Measurements from ENCODE around the gene LRRIQ1. TPM values are rescaled to one million over a fixed set of nuclear protein-coding genes. Genes with fewer than 3 reads are reported as not detected.

LRRIQ1 gene, protein sequence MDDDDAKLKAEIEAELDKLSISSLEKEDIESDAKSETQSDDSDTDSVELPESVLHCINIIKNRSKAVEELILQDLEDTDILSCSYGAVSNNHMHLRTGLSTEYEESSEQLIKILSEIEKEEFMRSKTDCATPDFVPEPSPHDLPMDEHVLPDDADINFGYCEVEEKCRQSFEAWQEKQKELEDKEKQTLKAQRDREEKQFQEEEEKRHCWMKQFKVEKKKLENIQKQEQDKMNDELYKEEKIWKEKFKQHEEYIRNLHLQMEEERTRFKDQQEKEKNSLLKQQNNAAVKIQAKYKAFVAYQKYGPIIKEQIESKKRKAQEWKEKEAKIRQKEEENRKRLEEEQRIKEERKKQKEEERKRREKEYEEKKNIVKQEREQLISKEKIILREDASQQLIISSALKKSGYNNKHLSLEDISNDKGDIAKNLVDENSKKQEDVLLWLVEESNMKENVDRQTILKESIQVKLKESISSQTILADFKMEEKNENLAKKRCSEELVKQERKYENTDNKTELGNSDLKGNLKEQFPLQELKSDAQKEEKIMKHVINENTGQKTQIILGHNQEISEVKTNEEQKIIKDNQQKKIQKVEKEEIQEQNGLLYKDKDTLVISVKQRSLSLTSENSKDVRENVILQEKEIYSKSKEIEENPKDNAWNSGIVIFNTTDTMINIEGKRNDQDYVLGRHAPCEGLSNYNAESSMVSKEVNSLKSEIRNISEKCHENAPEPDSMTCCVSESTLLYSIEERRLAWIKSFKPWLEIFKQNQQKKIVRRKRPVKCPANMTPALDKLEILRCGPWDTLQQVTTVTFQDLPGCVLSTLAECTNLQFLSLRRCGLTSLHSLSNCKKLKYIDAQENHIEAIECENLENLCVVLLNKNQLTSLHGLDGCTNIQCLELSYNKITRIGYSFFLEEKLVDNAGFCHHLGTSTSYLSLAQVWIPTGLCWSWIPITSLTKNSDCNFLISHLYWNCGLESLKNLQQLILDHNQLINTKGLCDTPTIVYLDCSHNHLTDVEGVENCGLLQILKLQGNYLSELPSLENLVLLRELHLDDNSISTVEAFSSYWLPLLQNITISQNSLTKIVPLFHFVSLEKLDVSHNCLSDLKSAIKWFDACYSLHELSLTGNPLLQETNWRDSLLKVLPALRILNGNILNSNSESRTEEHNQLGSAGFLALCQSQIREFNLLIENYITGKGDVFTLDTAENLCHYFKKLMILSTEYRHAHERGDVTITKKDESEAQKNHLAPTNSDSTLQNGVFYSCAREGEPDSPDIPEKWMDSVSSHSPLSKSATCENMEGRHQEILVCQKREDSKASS (N-terminal part only)
- total RNA-seq (ENCODE audit: low replicate concordance) = 1.5 and 2.7 TPM in 2 replicates

DNA sequence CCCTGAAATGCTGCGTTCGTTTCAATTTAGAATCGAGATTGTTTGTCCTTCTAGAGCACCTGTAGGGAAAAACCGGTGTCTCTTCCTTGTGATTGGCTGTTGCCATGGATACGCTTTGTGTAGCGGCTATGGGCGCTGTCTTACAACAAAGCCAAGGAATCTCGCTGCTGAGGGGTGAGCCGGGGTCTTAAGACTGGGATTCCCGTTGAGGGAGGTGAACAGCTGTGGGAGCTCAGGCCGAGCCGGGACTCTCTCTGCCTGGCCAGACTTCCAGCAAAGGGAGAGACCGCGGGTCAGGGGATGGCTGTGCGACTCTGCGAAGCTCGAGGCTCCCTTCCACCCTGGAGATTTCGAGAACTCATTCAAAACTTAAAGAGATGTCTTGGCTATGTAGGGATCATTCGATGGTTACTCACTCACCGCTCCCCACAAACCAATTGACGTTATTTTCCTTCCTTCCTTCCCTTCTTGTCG, at the start of gene LRRIQ1, which contains the start of gene TSPAN19:
Gene LRRIQ1, plus strand, starts transcription at position 118 of the 474 bp plus-strand sequence. CDS start 1,826 bp downstream, outside the sequence.
Gene TSPAN19, minus strand, starts transcription at position 44 of the 474 bp plus-strand sequence. CDS start 6,331 bp downstream, outside the sequence.
- DNase-seq (ENCODE audit: low read depth) = peak; percentile 89
- TF ChIP-seq, protein P1, sequence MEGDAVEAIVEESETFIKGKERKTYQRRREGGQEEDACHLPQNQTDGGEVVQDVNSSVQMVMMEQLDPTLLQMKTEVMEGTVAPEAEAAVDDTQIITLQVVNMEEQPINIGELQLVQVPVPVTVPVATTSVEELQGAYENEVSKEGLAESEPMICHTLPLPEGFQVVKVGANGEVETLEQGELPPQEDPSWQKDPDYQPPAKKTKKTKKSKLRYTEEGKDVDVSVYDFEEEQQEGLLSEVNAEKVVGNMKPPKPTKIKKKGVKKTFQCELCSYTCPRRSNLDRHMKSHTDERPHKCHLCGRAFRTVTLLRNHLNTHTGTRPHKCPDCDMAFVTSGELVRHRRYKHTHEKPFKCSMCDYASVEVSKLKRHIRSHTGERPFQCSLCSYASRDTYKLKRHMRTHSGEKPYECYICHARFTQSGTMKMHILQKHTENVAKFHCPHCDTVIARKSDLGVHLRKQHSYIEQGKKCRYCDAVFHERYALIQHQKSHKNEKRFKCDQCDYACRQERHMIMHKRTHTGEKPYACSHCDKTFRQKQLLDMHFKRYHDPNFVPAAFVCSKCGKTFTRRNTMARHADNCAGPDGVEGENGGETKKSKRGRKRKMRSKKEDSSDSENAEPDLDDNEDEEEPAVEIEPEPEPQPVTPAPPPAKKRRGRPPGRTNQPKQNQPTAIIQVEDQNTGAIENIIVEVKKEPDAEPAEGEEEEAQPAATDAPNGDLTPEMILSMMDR (IDR thresholded peaks at IDR 0.05; ENCODE audit: insufficient read depth, low read length) = no peak
- H3K4me3 ChIP-seq (ENCODE audit: low read depth, low read length) = peak within 1 kb of the TSS; percentile 84

DNA sequence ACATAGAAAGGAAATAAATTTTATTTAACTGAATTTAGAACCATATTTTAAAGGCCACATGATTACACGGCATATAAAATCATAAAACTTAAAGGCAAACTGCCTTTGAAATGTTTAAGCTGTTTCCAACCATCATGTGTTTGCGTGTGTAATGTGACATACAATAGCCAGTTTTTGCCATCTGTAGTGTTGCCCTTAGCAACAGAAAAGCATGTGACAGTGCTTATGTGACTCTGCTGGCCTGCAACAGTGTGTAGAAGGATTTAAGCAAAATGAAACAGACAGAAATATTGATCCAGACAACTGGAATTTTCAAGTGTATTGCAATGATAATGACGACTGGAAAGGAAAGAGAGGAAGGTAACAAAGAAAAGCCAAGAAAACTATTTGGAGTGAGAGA, 49.6 kb upstream of the LRRIQ1 start:
- TF ChIP-seq, protein P1 (IDR thresholded peaks at IDR 0.05; ENCODE audit: insufficient read depth, low read length) = no peak
- H3K4me3 ChIP-seq (ENCODE audit: low read depth, low read length) = no peak overlapping the region
- no peak for DNase-seq (ENCODE audit: low read depth)

DNA sequence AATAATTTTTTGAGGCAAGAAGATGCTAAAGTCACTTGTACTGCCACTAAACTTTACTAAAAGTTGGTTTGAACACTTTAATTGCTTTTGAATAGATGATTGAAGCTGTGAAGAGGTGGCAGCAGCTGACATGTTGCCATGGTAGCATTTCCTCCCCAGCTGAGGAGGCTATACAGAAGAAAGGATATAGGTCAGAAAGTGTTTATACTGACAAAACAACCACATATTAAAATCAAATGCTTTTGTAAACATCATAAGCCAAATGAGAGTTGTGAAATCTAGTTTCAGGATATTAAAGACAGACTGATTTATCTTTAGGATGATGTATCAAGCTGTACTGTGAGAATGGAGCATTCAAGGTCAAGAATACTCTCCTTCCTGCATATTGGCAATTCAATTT, 41.7 kb upstream of the LRRIQ1 start:
- no peak overlapping the region for H3K4me3 ChIP-seq (ENCODE audit: low read depth, low read length)
- DNase-seq (ENCODE audit: low read depth) = no peak
- TF ChIP-seq, protein P1 (IDR thresholded peaks at IDR 0.05; ENCODE audit: insufficient read depth, low read length) = no peak

DNA sequence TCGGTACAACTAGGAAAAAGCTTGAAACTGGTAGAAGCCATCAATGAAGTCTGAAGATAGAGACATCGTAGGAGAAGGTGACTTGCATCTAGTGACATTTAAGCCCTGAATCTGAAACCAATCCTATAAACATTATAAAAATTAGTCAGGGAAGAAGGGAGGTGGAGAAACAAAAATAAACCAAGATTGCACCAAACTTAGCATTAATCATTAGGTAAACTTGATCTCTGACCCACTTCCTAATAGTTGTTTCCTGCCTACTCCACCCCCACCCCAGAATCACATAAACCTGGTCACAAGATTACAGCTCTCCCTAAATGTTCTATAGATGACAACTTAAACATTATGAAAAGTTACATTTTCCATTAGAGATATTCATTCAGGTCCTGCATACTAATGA, 40.5 kb upstream of the LRRIQ1 start:
- no peak overlapping the region for H3K4me3 ChIP-seq (ENCODE audit: low read depth, low read length)
- TF ChIP-seq, protein P1 (IDR thresholded peaks at IDR 0.05; ENCODE audit: insufficient read depth, low read length) = no peak
- no peak for DNase-seq (ENCODE audit: low read depth)

DNA sequence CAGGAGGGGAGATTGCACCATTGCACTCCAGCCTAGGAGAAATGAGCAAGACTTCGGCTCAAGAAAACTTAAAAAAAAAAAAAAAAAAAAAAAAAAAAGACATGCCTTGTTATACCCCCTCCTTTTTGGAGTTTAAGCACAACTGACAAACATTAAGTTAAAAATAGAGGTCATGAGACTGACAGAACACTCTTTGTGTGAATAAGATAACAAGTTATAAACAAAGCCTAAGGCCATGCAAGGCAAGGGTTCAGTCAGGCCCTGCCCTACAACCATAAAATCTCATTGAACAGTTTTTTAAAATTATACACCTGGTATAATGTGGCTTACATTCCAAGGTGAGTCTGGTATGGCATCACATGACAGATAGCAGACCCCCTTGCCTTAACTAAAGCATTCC, 39.4 kb upstream of the LRRIQ1 start:
- TF ChIP-seq, protein P1 (IDR thresholded peaks at IDR 0.05; ENCODE audit: insufficient read depth, low read length) = no peak
- DNase-seq (ENCODE audit: low read depth) = no peak
- no peak overlapping the region for H3K4me3 ChIP-seq (ENCODE audit: low read depth, low read length)

DNA sequence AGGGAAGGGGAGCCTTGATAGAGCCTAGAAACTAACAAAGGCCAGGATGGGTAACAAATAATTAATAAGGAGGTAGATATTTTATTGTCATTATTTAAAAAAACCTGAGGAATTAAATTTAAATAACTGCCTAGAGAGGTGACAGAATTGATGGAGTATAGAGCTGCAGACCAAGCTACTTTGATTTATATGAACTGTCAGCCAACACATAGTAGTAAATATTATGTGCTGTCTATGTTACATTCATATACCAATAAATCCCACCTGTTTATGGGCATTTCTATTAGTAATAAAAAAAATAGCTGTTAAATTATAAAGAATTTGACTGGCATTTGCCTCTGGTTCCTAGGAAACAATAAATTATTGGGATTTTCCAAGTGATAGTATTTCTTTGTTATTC, 37.8 kb upstream of the LRRIQ1 start:
- TF ChIP-seq, protein P1 (IDR thresholded peaks at IDR 0.05; ENCODE audit: insufficient read depth, low read length) = no peak
- H3K4me3 ChIP-seq (ENCODE audit: low read depth, low read length) = no peak overlapping the region
- DNase-seq (ENCODE audit: low read depth) = no peak

Measured in fibroblast of the aortic adventitia (primary cell).